ENCODE measurements around the gene CLN5.

CLN5 gene

GRCh38 chr13:77016888-77017623, 25.2 kb downstream of the CLN5 start:
- no peak for DNase-seq (ENCODE audit: low spot score)

DNA sequence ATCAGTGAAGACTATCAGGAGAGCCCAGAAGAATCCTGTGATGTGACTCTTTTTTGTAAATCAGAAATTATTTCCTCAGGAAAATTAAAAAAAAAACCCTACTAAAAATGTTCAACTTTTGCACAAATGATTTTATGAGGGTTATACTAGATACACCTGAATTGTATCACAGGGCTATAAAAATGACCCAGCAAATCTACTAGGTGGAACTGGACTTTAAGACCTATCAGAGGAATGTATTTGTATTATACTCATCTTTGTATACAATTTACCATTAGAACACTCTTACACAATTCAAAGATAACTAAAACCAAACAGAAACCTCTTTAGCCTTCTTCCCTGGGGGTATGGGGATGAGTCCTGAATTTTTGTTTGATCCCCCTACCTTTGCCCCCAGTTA, 27.9 kb downstream of the CLN5 start:
- DNase-seq (ENCODE audit: low spot score) = no peak

- no peak for DNase-seq (ENCODE audit: low spot score)
Measured at GRCh38 chr13:77022341-77022740, 30.5 kb downstream of the CLN5 start.

- peak; percentile 40 for DNase-seq (ENCODE audit: low spot score)
Measured at GRCh38 chr13:77026255-77026860, 34.5 kb downstream of the CLN5 start.

GRCh38 chr13:77026861-77027621, 35.2 kb downstream of the CLN5 start, which contains the start of gene FBXL3:
Gene FBXL3, minus strand, starts transcription at chr13:77027159. Its CDS starts 5,299 bp downstream, at chr13:77021860.
- peak; percentile 61 for DNase-seq (ENCODE audit: low spot score)

- no peak for DNase-seq (ENCODE audit: low spot score)
Measured at GRCh38 chr13:77028202-77028601, 36.3 kb downstream of the CLN5 start.

- DNase-seq (ENCODE audit: low spot score) = no peak
Measured at GRCh38 chr13:77029436-77029835, 37.6 kb downstream of the CLN5 start.

GRCh38 chr13:77031656-77032243, 39.9 kb downstream of the CLN5 start:
- DNase-seq (ENCODE audit: low spot score) = no peak

GRCh38 chr13:77033717-77034302, 41.9 kb downstream of the CLN5 start:
- DNase-seq (ENCODE audit: low spot score) = no peak

GRCh38 chr13:77034881-77035280, 43.0 kb downstream of the CLN5 start:
- DNase-seq (ENCODE audit: low spot score) = no peak

DNA sequence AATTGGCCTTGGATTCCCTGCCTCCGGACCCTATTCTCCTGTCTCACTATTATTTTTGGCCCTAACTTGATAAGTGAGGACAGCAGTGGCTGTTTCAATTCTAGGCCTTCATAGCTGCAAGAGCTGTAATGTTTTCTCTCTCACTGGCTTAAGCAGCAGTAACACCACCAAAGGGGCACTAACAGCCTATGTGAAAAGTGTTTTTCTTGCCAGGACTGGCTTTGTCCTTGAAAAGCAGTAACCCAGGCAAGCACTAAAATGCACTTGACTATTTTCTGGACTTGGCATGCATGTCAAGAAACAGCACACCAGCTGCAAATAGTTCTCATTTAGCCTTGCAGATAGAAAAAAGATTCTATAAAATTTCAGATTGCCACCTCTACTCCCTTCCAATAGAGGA, 44.4 kb downstream of the CLN5 start:
- no peak for DNase-seq (ENCODE audit: low spot score)

DNA sequence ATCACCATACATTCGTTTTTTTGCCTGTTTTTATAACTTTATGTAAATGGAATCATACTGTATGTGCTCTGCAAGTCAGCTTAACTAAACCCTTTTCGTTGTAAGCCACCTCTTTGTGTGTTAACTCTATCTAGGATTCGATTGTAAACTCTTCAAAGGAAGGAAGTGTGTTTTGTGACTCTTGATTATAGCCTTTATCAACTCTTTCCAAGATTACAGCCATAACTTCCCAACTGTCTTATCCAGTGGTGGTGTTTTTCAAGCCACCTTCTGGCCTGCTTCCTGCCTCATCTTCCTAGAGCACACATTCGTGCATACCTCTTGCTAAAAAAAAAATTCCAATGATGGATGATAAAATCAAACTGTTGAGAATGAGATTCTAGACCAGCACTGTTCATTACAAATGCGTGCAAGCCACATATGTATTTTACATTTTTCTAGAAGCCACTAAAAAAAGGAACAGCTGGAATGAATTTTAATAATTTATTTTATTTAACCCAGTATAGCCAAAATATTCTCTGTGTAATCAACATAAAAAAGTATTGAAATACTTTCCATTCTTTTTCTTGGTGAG, 47.1 kb downstream of the CLN5 start:
- no peak for DNase-seq (ENCODE audit: low spot score)

DNA sequence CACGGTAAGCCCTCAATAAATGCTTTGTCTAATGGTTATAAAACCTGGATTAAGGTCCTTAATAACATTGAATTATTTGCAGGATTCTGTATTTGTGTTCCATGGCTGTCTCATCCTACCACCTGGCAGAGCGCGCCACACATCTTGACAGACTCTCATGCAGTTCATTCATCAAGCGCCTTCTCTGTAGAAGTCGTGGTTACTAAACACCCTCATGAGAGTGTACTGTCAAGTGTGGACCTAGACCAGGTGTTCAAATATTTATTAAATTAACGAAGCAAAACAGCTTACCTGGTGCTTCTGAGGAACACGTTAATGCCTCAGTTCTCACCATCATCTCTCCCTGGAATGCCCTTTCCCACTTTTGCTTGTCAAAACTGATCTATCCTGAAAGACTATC, 48.2 kb downstream of the CLN5 start:
- DNase-seq (ENCODE audit: low spot score) = no peak

DNA sequence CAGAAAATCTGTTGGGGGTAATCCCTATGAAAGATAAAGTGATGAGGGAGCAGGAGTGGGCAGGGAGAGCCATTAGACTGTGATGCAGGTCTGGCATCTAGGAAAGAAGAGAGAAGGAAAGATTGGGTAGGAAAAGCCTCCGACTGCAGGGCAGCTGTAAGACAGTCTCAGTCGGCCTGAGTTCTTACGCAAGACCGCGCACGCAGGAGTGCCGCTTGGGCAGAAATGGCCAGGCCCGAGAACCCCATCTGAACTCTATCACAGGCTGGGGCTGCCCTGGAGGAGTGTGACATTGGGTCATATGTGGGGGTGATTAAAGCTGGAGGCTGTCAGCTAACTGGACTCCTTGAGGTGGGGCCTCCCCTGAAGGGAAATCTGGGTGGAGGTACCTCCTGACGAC, 49.0 kb downstream of the CLN5 start:
- no peak for DNase-seq (ENCODE audit: low spot score)

- DNase-seq (ENCODE audit: low spot score) = no peak
Measured at GRCh38 chr13:77042566-77043177, 50.8 kb downstream of the CLN5 start.

DNA sequence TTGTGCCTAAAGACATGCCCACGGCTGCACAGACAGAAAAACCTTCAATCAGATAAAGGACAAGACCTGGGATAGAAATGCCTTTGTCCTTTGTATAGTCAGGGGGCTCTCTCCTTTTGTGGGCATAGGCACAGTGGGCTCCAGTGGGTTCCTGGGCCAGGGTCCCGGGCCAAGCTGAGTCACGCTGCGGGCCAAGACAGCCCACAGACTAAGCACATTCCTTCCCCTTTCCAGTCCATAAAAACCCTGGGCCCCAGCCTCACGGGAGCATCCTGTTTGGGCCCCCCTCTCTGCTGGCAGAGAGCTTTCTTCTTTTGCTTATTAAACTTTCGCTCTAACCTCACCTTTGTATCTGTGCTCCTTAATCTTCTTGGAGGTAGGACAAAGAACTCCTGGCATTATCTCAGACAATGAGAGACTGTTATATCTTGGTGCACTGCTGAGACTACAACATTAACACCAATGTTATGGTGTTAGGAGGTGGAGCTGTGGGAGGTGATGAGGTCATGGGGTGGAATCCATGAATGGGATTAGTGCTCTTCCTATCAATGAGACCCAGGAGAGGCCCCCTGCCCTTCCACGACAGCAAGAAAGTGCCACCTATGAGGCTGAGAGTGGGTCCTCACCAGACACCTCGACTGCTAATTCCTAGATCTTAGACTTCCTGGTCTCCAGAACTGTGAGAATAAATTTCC, 55.9 kb downstream of the CLN5 start:
- DNase-seq (ENCODE audit: low spot score) = no peak

- DNase-seq (ENCODE audit: low spot score) = no peak
Measured at GRCh38 chr13:77048681-77049080, 56.8 kb downstream of the CLN5 start.

GRCh38 chr13:77053192-77053591, 61.3 kb downstream of the CLN5 start:
- no peak for DNase-seq (ENCODE audit: low spot score)

Data from HuH-7.5 (cell line).